ENCODE measurements around the gene RNF157. TPM values are rescaled to one million over a fixed set of nuclear protein-coding genes. Genes with fewer than 3 reads are reported as not detected.

Gene RNF157
- total and polyA plus RNA-seq, 2 of the 13 experiments (the other 11 are each of a cell fraction or from before 2014, with no cell fraction given) = 0.44 to 1.5 TPM

- H3K27me3 ChIP-seq (ENCODE audit: control insufficient read depth in 1 of 2, insufficient read depth in 2 of 2, low read length in 2 of 2) = no peaks in the 10 kb centered on the region
- H3K36me3 ChIP-seq (replicated peaks in 1 of 2; ENCODE audit: control insufficient read depth in 1 of 2, insufficient read depth in 2 of 2, low read length in 2 of 2) = peaks cover under 1 to 1% of the 10 kb centered on the region in 2 experiments; a peak in 1 of 5 replicates
- peaks cover 80% of the 10 kb centered on the region for H3K4me1 ChIP-seq (ENCODE audit: insufficient read depth, low read length)
- WGBS (ENCODE audit: low lambda C conversion rate) = 92% methylated on average over 5 of the region's 5 CpGs
- CTCF ChIA-PET (ENCODE audit: low intra/inter-chr PET ratio, low total read pairs) = no interaction called here
- H2AFZ ChIP-seq (ENCODE audit: low read length) = no peak overlapping the region
- FAIRE-seq (no peak), ATAC-seq (no peak), DNase-seq (ENCODE audit: low spot score) (no peak)
- no peak overlapping the region for H3K4me2 ChIP-seq (ENCODE audit: low read depth, low read length)
- in situ Hi-C loops (cut with HindIII; ENCODE audit: extremely low pct_ligation_motif_present, low pct_unique_long_range_greater_than_20kb) (no loop called here), intact Hi-C loops (cut with micrococcal nuclease; ENCODE audit: unreplicated experiment) (loop anchor here (2.0 kb wide), 1 partner anchor 55 kb away; no protein-coding TSS in a partner anchor)
- H4K20me1 ChIP-seq (ENCODE audit: insufficient read depth, low read length) = no peaks in the 10 kb centered on the region
- no peak for TF ChIP-seq ZSCAN5A (CRISPR knock-in tag; IDR thresholded peaks at IDR 0.05; ENCODE audit: borderline replicate concordance)
- TF ChIP-seq CENPT (CRISPR knock-in tag; IDR thresholded peaks at IDR 0.05; ENCODE audit: low read depth) = no peak
- 0 out of 2 replicates have a peak, but pooled peaks have one; percentile 9 for TF ChIP-seq KLF6 (CRISPR knock-in tag; IDR thresholded peaks at IDR 0.05)
- TF ChIP-seq ZNF605 (CRISPR knock-in tag; IDR thresholded peaks at IDR 0.05) = 0 out of 2 replicates have a peak, but pooled peaks have one; percentile 1
- TF ChIP-seq ZNF770 (CRISPR knock-in tag; IDR thresholded peaks at IDR 0.05) = peak; percentile 42
- TF ChIP-seq ZMYM3 (CRISPR knock-in tag; IDR thresholded peaks at IDR 0.05) = 0 out of 2 replicates have a peak, but pooled peaks have one; percentile 23
- 0 out of 2 replicates have a peak overlapping the region, but pooled peaks have one; percentile 39 for H3K9ac ChIP-seq (ENCODE audit: insufficient read depth, low read depth, low read length)
- peaks cover 19% of the 10 kb centered on the region for H3K79me2 ChIP-seq (ENCODE audit: insufficient read depth, low read length)
- BruUV-seq (replicated peaks) = no TSS peak
- no peak overlapping the region for H3K4me3 ChIP-seq (replicated peaks in 1 of 3; ENCODE audit: insufficient read depth in 1 of 3, low read depth in 2 of 3, low read length in 3 of 3)
- H3K9me3 ChIP-seq (ENCODE audit: low read length) = no peaks in the 10 kb centered on the region
- POLR2A ChIA-PET = interaction anchor here (1.4 to 5.6 kb wide), 7 partner anchors 10 to 269 kb away, joined by 3 to 51 read pairs (median 10); partner anchors contain the start of gene RNF157
- no peak overlapping the region for H3K27ac ChIP-seq (ENCODE audit: extremely low read length, insufficient read depth, low read length)
Measured at GRCh38 chr17:76263896-76264295, 23.6 kb upstream of the RNF157 start.
